Cardiac fibroblast (primary cell): ENCODE data around the gene C1orf141.

Source experiments
- DNase-seq, 2 donors: peaks; one replicate each; pipeline versions ENCODE4 v3.0.0 to v3.0.0-alpha.2; 2010; ENCODE audit warnings: low read depth in 2 of 2
- H3K4me3 ChIP-seq, 2 donors: replicated peaks in 1 of 2; 1 replicate in 1 of 2; 2 replicates in 1 of 2; pipeline ENCODE4 v1.5.1; 2011; ENCODE audit warnings: low read depth in 2 of 2, low read length in 2 of 2, mild to moderate bottlenecking in 2 of 2, moderate library complexity in 1 of 2
- CTCF ChIP-seq: IDR thresholded peaks from one replicate; pipeline ENCODE4 v1.5.1; 2011; ENCODE audit warnings: low read depth, mild to moderate bottlenecking, low read length, inconsistent platforms

The C1orf141 gene

GRCh38 chr1:67170751-67171573 is 36.2 kb upstream of the C1orf141 start:
- no peak for TF ChIP-seq CTCF
- no peak overlapping the region for H3K4me3 ChIP-seq
- no peak for DNase-seq

DNA sequence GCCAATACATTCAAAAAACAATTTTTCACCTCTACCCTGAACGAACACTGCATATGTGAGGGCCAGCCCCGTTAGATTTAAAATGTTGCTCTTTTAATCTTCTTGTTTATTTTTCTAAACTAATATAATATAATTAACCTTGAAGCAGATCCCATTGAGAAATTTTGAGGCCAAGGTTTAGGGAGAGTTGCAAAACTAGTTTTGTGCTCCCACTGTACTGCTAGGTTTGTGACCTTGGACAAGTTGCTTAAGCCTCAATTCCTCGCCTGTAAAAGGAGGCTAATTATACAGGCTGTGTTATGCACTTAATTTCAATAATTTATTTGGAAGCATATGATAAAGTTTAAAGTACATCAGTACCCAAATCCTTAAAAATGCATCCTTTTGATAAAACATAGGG is 35.2 kb upstream of the C1orf141 start:
- DNase-seq, result no peak
- H3K4me3 ChIP-seq, result no peak overlapping the region
- TF ChIP-seq CTCF, result no peak

GRCh38 chr1:67169496-67169895 is 34.7 kb upstream of the C1orf141 start:
- DNase-seq, result no peak
- no peak for TF ChIP-seq CTCF
- no peak overlapping the region for H3K4me3 ChIP-seq

- DNase-seq, result no peak
- no peak for TF ChIP-seq CTCF
- no peak within 1 kb of the TSS for H3K4me3 ChIP-seq
These were observed 31.4 kb upstream of the C1orf141 start, which contains the start of gene IL23R for GRCh38 chr1:67166196-67166595. IL23R (plus strand) TSS chr1:67166454; CDS start chr1:67168121, 1,667 bp downstream.

GRCh38 chr1:67165468-67166041 is 30.8 kb upstream of the C1orf141 start:
- H3K4me3 ChIP-seq, result no peak overlapping the region
- no peak for DNase-seq
- no peak for TF ChIP-seq CTCF

DNA sequence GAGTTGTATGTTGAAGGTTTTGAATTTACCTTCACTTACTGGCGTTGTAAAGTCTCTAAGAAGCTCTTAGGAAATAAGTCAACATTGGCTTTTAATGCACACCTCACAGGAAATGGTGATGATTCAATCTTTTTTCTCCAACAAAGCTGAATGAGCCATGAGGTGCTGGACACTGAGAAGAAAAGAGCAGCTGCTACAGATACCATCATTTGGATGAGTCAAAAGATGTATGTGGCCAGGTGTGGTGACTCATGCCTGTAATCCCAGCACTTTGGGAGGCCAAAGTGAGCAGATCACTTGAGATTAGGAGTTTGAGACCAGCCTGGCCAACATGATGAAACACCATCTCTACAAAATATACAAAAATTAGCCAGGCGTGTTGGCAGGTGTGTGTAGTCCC is 28.2 kb upstream of the C1orf141 start:
- peak in 1 of 2 donors; percentile 80 for DNase-seq
- no peak for TF ChIP-seq CTCF
- H3K4me3 ChIP-seq, result no peak overlapping the region
